HPDE6-E6E7 (cell line): ENCODE data around the gene LYZL2.
A peak's percentile ranks its signal among the peaks of the same experiment; 100 is the strongest.
"Not testable (repeated sequence)": the region's sequence is repeated elsewhere in the genome, so short reads cannot be mapped to it uniquely, and the experiment has no call there.

Experiments
- DNase-seq: peaks from one replicate; pipeline ENCODE4 v3.0.0; 2011; ENCODE audit warnings: missing footprints; ENCODE audit errors: extremely low spot score

The LYZL2 gene

GRCh38 chr10:30594077-30594476 is 35.5 kb downstream of the LYZL2 start:
- no peak for DNase-seq

- not testable (repeated sequence) for DNase-seq
Measured at GRCh38 chr10:30592770-30593169, 36.8 kb downstream of the LYZL2 start.

- DNase-seq: peak; percentile 4
Measured at GRCh38 chr10:30591249-30591670, 38.3 kb downstream of the LYZL2 start.

GRCh38 chr10:30589441-30589840 is 40.1 kb downstream of the LYZL2 start:
- no peak for DNase-seq

GRCh38 chr10:30587522-30588031 is 42.0 kb downstream of the LYZL2 start:
- DNase-seq: no peak

- no peak for DNase-seq
Measured at GRCh38 chr10:30586828-30587227, 42.7 kb downstream of the LYZL2 start.

GRCh38 chr10:30583778-30584415 is 45.7 kb downstream of the LYZL2 start:
- peak; percentile 22 for DNase-seq

- DNase-seq: peak; percentile 8
Measured at GRCh38 chr10:30581779-30582380, 47.7 kb downstream of the LYZL2 start.

- DNase-seq: no peak
Measured at GRCh38 chr10:30580676-30581075, 48.9 kb downstream of the LYZL2 start.

- no peak for DNase-seq
Measured at GRCh38 chr10:30580241-30580640, 49.3 kb downstream of the LYZL2 start.

- DNase-seq: no peak
Measured at GRCh38 chr10:30579574-30579973, 50.0 kb downstream of the LYZL2 start.

- DNase-seq: no peak
Measured at GRCh38 chr10:30577048-30577447, 52.5 kb downstream of the LYZL2 start.

GRCh38 chr10:30576641-30577040 is 52.9 kb downstream of the LYZL2 start:
- no peak for DNase-seq

GRCh38 chr10:30574432-30574796 is 55.1 kb downstream of the LYZL2 start:
- no peak for DNase-seq

- DNase-seq: no peak
Measured at GRCh38 chr10:30573721-30574431, 55.7 kb downstream of the LYZL2 start.

GRCh38 chr10:30565449-30565848 is 64.1 kb downstream of the LYZL2 start:
- no peak for DNase-seq

GRCh38 chr10:30562787-30563186 is 66.8 kb downstream of the LYZL2 start:
- no peak for DNase-seq
